Stimulated activated CD8-positive, alpha-beta memory T cell treated with anti-CD3 and anti-CD28 coated beads, Interleukin-7, amount 100 ng/mL, for 1 hour (primary cell): ENCODE measurements around the gene SMG9.

Experiments
- DNase-seq, 2 donors: peaks; one replicate each; pipeline ENCODE4 v3.0.0-alpha.2; 2020; ENCODE audit warnings: low read depth in 2 of 2

Gene SMG9

GRCh38 chr19:43754253-43754502 lies 584 bp downstream of the SMG9 start:
- DNase-seq, result no peak

DNA sequence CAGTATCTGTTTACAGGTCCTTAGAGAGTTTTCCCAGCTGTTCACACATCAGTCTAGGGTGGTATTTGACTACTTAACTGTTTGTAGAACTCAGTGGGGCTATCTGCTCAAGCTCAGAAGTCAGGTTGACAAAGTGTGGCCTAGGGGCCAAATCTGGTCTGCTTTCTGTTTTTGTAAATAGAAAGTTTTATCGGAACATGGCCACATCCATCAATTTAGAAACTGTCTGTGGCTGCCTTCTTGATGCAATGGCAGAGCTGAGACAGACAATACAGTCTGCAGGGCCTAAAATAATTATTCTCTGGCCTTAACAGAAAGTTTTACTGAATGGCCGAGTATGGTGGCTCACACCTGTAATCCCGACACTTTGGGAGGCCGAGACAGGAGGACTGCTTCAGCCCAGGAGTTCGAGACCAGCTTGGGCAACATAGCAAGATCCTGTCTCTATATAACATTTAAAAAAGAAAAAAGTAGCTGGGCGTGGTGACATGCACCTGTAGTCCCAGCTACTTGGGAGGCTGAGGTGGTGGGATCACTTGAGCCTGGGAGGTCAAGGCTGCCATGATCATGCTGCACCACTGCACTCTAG lies 2.4 kb downstream of the SMG9 start:
- DNase-seq, result no peak

DNA sequence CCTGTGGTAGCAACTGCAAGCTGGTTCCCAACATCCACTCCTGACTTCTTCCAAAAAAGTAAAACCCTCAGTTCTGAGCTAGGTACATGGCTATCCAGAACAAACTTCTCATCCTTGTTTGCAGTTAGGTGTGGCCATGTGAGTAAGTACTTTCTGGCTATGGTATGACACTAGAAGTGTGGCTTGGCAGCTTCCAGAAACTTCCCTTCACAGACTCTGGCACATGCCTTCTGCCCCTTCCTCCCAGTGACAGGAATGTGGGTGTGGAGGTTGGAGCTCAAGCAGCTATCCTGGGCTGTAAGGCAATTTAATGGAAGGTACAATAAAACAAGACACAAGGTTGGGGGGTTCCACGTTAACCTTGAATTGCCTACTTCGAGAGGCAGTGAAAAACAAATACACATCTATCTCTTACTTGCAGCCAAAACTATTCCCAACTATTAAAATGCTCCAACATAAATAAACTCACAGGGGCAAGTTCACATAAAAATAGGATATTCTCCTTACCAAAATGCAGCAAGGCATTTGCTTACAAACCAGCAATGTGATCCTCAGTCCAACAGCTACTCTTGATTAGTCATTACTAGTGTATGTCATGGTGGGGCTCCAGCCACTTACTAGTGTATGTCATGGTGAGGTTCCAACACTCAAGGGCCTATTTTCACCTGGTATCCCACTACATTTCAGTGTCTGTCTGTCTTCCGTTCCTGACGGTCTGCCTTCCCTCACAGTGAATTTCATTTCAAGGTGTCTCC lies 3.1 kb downstream of the SMG9 start:
- DNase-seq, result no peak

DNA sequence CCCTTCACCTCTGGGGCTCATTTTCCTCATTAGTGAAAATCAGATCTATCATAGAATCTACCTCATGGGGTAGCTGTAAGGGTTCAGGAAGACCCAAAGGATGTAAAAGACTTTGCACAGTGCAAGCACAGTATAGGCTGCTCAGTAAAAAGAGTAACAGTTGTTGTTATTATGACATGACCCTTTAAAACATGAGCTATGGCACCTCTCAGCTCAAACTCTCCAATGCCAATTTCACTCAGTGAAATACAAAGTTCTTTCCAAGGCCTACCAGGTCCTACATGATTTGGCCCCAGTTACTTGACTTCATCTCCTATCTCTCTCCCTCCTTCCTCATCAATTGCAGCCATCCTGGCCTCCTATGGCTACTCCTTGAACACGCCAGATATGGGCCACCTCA lies 4.9 kb downstream of the SMG9 start:
- no peak for DNase-seq

GRCh38 chr19:43749152-43749551 lies 5.6 kb downstream of the SMG9 start:
- DNase-seq, result no peak

DNA sequence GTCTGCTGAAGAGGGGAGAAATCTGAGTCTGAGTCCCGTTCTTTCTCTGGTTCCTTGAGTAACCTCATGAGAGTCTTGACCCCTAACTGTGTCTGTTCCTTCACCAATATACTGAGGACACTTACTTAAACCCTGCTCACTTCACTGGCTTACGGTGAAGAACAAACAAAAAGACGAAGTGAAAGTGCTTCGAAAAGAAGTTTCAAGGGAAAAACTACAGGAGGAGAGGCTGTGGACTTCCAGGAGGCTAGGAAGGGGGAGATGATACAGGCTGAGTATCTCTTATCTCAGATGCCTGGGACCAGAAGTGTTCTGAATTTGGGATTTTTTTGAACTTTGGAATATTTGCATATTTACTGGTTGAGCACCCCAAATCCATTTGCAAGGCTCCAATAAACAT lies 6.1 kb downstream of the SMG9 start:
- DNase-seq, result no peak

DNA sequence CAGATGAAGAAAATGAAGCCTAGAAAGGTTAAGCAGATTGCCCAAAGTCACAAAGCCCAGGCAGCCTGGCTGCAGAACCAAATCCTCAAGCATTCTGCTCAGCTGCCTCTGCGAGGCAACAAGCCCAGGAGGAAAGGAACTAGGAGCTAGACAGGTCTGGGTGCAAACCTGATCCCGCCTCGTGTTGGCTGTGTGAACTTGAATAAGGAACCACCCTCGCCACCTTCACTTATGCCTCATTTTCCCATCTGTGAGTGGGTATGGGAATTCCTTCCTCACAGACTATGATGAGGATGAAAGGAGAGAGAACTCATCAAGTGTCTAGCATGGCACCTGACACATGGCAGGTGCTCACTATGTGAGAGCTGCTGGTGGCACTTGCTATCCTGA lies 6.6 kb downstream of the SMG9 start:
- no peak for DNase-seq

- DNase-seq, result no peak
These were observed 7.1 kb downstream of the SMG9 start for GRCh38 chr19:43747557-43748204.

GRCh38 chr19:43743059-43743458 lies 11.7 kb downstream of the SMG9 start:
- DNase-seq, result no peak

- no peak for DNase-seq
These were observed 13.5 kb downstream of the SMG9 start for GRCh38 chr19:43741075-43741825.

DNA sequence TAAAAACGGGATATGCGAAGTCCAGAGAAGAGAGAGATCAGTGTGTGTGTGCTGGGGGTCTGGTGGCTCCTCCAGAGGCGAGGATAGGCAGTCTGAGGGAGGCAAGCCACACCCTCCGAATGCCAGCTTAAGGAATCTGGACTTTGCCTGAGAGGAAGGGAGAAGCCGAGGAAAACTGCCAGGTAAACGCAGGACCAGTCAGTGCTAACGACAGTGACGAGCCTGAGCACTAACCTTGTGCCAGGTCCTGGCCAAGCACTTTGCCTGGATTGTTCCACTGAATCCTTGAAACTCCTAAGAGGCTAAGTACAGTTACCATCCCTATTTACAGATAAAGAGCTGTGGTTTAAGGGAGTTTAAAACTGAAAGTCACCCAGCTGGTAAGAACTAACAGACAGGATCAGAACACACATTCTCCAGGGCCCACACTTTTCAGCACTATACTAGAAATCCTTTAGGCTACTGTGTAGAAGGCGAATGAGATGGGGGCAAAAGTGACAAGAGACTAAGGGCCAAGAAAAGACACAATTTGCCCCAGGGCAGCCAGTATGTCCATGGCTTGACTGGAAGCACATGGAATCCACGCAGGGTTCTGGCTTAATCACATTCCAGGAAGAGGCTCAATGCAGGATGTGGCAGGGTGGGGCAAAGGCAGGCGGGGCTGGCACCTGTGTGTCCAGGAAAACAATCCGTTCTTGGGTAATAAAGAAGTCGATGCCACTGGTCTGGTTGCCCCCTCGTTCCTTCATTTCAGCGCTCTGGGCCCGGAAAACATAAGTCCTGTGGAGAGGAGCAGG lies 15.1 kb downstream of the SMG9 start:
- no peak for DNase-seq

- DNase-seq, result no peak
These were observed 16.0 kb downstream of the SMG9 start for GRCh38 chr19:43738780-43739211.

GRCh38 chr19:43735957-43736356 lies 18.8 kb downstream of the SMG9 start:
- no peak for DNase-seq

GRCh38 chr19:43735013-43735412 lies 19.7 kb downstream of the SMG9 start:
- no peak for DNase-seq

DNA sequence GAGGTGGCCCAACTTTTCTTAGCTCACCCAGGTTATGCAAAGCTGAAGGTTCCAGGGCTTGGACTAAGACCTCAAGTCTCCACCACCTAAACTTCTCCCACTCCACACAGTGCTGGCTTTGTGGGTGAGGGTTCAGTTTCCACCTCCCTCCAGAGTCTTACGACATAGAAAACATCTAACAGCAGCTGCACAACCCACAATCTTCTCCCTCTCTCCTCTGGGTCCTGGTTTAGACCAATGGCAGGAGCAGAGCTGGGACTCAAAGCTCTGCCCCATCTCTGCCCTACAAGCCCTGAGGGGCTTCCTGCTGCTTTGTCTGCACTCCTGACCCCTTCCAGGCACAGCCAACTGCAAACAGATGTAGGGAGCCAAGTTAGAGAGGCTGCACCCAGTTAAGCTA lies 22.9 kb downstream of the SMG9 start:
- no peak for DNase-seq

DNA sequence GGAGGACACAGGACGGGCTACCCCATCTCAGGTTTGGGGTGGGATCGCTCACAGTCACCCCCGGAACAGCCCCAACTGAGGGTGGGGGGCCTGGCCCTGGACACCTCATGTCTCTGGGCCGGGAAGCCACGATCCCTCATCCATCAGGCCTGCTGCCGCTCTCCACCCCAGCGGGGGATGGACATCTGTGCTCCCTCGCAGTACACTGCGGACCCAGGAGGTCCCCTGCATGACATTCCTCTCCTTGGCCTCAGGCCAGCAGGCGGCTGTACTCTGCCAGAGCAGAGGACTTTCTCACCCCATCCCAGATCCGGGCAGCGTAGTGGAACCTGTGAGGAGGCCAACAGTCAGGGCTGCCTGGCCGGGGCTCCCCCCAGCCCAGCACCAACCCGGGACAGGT lies 23.4 kb downstream of the SMG9 start:
- no peak for DNase-seq

DNA sequence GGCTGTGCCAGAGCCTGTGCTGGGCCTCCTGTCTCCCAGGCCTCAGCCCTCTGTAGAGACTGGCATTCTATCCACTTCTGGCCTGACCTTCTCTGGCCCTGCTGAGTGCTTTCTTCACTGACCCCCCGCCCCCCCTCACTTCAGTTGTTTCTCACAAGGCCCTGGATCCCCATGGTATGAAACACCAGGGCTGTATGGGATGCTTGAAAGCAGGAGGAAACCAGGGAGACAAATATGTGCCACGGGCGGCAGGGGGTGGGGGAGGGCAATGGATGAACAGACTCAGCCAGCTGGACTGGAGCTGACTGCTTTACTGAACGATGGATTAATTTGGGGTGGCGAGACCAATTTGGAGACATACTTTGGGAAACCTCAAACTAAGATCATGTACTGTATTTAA lies 24.8 kb downstream of the SMG9 start:
- DNase-seq, result no peak

DNA sequence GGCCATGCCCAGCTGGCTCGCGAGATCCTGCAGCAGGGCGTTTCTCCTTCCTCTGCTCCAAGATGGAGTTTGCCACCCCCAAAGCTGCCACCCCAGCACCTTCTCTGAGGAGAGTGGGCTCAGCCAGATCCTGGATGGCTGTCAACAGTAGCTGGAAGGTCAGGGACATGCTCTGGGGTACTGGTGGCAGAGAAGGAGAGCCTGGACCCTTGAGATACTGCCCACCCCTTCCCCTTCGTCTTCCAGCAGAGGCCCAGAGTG lies 27.2 kb downstream of the SMG9 start:
- DNase-seq, result no peak

DNA sequence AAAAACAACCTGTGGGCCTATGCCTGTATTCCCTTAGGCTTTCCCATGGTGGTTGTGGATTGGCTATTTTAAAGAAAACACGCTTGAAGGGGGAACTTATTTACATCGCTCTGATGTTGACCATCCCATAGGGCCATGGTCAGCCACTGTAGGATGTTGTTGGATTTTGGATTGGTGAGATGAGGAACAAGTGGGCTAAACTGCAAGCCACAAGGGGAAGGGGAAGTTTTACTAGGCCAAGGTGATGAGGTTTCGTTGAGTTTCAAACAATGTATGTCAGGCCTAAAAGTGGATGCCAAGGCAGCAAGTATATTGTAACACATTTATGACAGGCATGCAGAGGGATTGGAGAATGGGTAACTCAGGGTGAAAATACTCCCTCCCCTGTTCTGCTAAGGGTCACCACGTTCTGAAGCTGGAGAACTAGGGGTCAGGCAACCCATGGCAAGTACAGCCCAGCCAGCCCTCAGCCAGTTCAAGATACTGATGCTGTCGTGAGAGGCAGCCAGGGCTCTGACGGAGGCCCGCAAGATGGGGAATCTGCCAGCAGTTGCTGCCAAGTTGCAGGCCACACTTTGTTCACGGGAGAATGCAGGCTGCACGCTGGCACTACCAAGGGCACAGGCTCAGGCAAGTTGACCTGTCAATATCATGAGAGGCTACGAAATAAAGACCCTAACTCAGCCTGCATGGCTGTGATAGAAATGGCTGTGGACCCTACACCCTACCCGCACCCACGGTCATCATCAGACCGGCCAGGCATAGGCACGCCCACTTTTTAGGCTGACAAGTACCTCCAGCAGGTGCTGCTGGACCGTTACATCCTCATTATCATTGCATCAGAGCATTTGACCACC lies 27.8 kb downstream of the SMG9 start:
- DNase-seq, result no peak

DNA sequence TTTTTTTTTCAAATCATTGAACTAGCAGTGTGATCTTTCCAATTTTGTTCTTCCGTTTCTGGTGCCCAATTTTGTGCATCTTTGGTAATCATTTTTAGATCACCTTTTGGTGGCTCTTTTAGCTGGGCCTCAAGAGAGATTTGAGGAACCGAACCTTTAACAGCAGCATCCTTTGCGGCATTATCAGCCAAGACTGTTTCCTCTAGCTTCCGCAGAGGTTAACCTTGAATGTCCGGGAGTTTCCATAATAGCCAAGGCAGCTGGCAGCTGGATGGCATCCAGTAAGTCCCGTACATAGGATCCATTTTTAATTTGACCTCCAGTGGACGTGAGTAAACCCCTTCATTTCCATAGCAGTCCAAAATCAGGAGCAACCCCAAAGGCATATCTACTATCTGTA lies 29.3 kb downstream of the SMG9 start:
- DNase-seq, result no peak

GRCh38 chr19:43724896-43725295 lies 29.9 kb downstream of the SMG9 start:
- no peak for DNase-seq
